NAMALWA (cell line): ENCODE data around the gene RILP.
A peak's percentile ranks its signal among the peaks of the same experiment; 100 is the strongest.

Experiments
- DNase-seq: peaks from one replicate; pipeline ENCODE4 v3.0.0-alpha.2; 2015; ENCODE audit warnings: low spot score

RILP gene

GRCh38 chr17:1647802-1648171 lies 1.9 kb downstream of the RILP start:
- no peak for DNase-seq

GRCh38 chr17:1646199-1646875 lies 3.3 kb downstream of the RILP start:
- DNase-seq, result no peak

- no peak for DNase-seq
Measured at GRCh38 chr17:1645207-1646171, 4.2 kb downstream of the RILP start, which contains the start of gene SCARF1. SCARF1 (minus strand) TSS chr17:1645732; CDS start chr17:1645697, 35 bp downstream.

GRCh38 chr17:1644493-1645206 lies 5.0 kb downstream of the RILP start:
- no peak for DNase-seq

- DNase-seq, result no peak
Measured at GRCh38 chr17:1643999-1644492, 5.6 kb downstream of the RILP start.

GRCh38 chr17:1643293-1643998 lies 6.2 kb downstream of the RILP start:
- peak; percentile 72 for DNase-seq

- DNase-seq, result no peak
Measured at GRCh38 chr17:1641065-1641403, 8.6 kb downstream of the RILP start.

GRCh38 chr17:1640329-1641064 lies 9.2 kb downstream of the RILP start:
- DNase-seq, result no peak

GRCh38 chr17:1639549-1640180 lies 10.0 kb downstream of the RILP start:
- DNase-seq, result no peak

GRCh38 chr17:1638624-1639300 lies 10.9 kb downstream of the RILP start:
- no peak for DNase-seq

- no peak for DNase-seq
Measured at GRCh38 chr17:1638171-1638590, 11.5 kb downstream of the RILP start.

GRCh38 chr17:1636732-1637285 lies 12.9 kb downstream of the RILP start:
- DNase-seq, result no peak

GRCh38 chr17:1635675-1636465 lies 13.8 kb downstream of the RILP start:
- no peak for DNase-seq

- no peak for DNase-seq
Measured at GRCh38 chr17:1634841-1635650, 14.6 kb downstream of the RILP start.

- no peak for DNase-seq
Measured at GRCh38 chr17:1630662-1631061, 19.0 kb downstream of the RILP start.

- peak; percentile 66 for DNase-seq
Measured at GRCh38 chr17:1629504-1630310, 20.0 kb downstream of the RILP start.

GRCh38 chr17:1628856-1629503 lies 20.7 kb downstream of the RILP start:
- peak; percentile 88 for DNase-seq
